RCC 7860 (cell line): ENCODE results near the gene SLC35F1.
"Not testable (repeated sequence)": the region's sequence is repeated elsewhere in the genome, so short reads cannot be mapped to it uniquely, and the experiment has no call there.

Source experiments
- DNase-seq: peaks from one replicate; pipeline ENCODE4 v3.0.0-alpha.2; 2015; ENCODE audit warnings: low spot score
- FAIRE-seq: peaks from 2 replicates; lab custom pipeline; 2012; peaks lifted over from hg19 to GRCh38; lab: Jason Lieb, UNC

SLC35F1 gene

GRCh38 chr6:117924690-117925089, 17.6 kb downstream of the SLC35F1 start:
- DNase-seq (no peak), FAIRE-seq (no peak)

- no peak for FAIRE-seq
Measured at GRCh38 chr6:117927866-117928265, 20.8 kb downstream of the SLC35F1 start.

GRCh38 chr6:117928833-117929232, 21.8 kb downstream of the SLC35F1 start:
- DNase-seq = no peak

More at GRCh38 chr6:117927866-117928265, 20.8 kb downstream of the SLC35F1 start:
- DNase-seq = no peak

GRCh38 chr6:117929501-117929900, 22.4 kb downstream of the SLC35F1 start:
- no peak for DNase-seq
- FAIRE-seq = no peak

More at GRCh38 chr6:117928833-117929232, 21.8 kb downstream of the SLC35F1 start:
- no peak for FAIRE-seq

- FAIRE-seq = no peak
- DNase-seq = no peak
Measured at GRCh38 chr6:117930645-117931044, 23.6 kb downstream of the SLC35F1 start.

GRCh38 chr6:117932001-117932400, 24.9 kb downstream of the SLC35F1 start:
- DNase-seq = no peak
- FAIRE-seq = no peak

- DNase-seq (no peak), FAIRE-seq (no peak)
Measured at GRCh38 chr6:117932676-117933075, 25.6 kb downstream of the SLC35F1 start.

- DNase-seq = no peak
- no peak for FAIRE-seq
Measured at GRCh38 chr6:117933471-117933870, 26.4 kb downstream of the SLC35F1 start.

GRCh38 chr6:117938311-117938995, 31.4 kb downstream of the SLC35F1 start:
- FAIRE-seq (no peak), DNase-seq (no peak)

- DNase-seq (no peak), FAIRE-seq (no peak)
Measured at GRCh38 chr6:117947234-117947633, 40.2 kb downstream of the SLC35F1 start.

- FAIRE-seq (no peak), DNase-seq (no peak)
Measured at GRCh38 chr6:117951783-117952182, 44.7 kb downstream of the SLC35F1 start.

GRCh38 chr6:117955684-117956256, 48.7 kb downstream of the SLC35F1 start:
- no peak for FAIRE-seq
- no peak for DNase-seq

- DNase-seq = no peak
Measured at GRCh38 chr6:117956386-117956785, 49.3 kb downstream of the SLC35F1 start.

GRCh38 chr6:117958536-117958935, 51.5 kb downstream of the SLC35F1 start:
- no peak for DNase-seq
- FAIRE-seq = no peak

More at GRCh38 chr6:117956386-117956785, 49.3 kb downstream of the SLC35F1 start:
- FAIRE-seq = no peak

- DNase-seq = no peak
- no peak for FAIRE-seq
Measured at GRCh38 chr6:117960877-117961276, 53.8 kb downstream of the SLC35F1 start.

GRCh38 chr6:117961301-117961700, 54.2 kb downstream of the SLC35F1 start:
- no peak for DNase-seq
- no peak for FAIRE-seq

- DNase-seq = not testable (repeated sequence)
Measured at GRCh38 chr6:117965763-117966162, 58.7 kb downstream of the SLC35F1 start.

GRCh38 chr6:117971637-117972036, 64.6 kb downstream of the SLC35F1 start:
- DNase-seq = no peak
- no peak for FAIRE-seq

More at GRCh38 chr6:117965763-117966162, 58.7 kb downstream of the SLC35F1 start:
- FAIRE-seq = not testable (repeated sequence)

GRCh38 chr6:117974914-117975627, 68.0 kb downstream of the SLC35F1 start:
- no peak for DNase-seq

GRCh38 chr6:117976030-117976651, 69.1 kb downstream of the SLC35F1 start:
- DNase-seq = peak; percentile 7
- FAIRE-seq = peak; percentile 35

More at GRCh38 chr6:117974914-117975627, 68.0 kb downstream of the SLC35F1 start:
- FAIRE-seq = no peak

GRCh38 chr6:117985916-117986315, 78.9 kb downstream of the SLC35F1 start:
- DNase-seq = no peak
- no peak for FAIRE-seq
